Esophagus muscularis mucosa (tissue), 4 donors: ENCODE results near the gene ARID5A. TPM values are rescaled to one million over a fixed set of nuclear protein-coding genes. Genes with fewer than 3 reads are reported as not detected.

ENCODE experiments used
- DNase-seq: peaks from one replicate; pipeline ENCODE4 v3.0.0-alpha.2; 2017; ENCODE audit errors: extremely low spot score
- H3K27ac ChIP-seq, 4 donors: fragments of 200-600 bp; sonication (generic); replicated peaks in 1 of 4; 1 replicate in 3 of 4; 2 replicates in 1 of 4; pipeline ENCODE4 v1.5.1; 2016 to 2019; ENCODE audit warnings: mild to moderate bottlenecking in 1 of 4
- H3K27me3 ChIP-seq, 4 donors: fragments of 200-600 bp; sonication (generic); one replicate each; pipeline versions ENCODE4 v1.5.1 to v1.6.0; 2016 to 2019
- H3K36me3 ChIP-seq, 4 donors: fragments of 200-600 bp; sonication (generic); one replicate each; pipeline ENCODE4 v1.5.1; 2016 to 2019
- H3K4me1 ChIP-seq, 4 donors: fragments of 200-600 bp; sonication (generic); one replicate each; pipeline ENCODE4 v1.5.1; 2016 to 2019
- H3K4me3 ChIP-seq, 4 donors: fragments of 200-600 bp; sonication (generic); 1 replicate in 2 of 4; 2 replicates in 2 of 4; pipeline ENCODE4 v1.5.1; 2016 to 2019; ENCODE audit warnings: mild to moderate bottlenecking in 4 of 4, moderate library complexity in 1 of 4
- H3K9me3 ChIP-seq, 4 donors: fragments of 200-600 bp; sonication (generic); 1 replicate in 3 of 4; 2 replicates in 1 of 4; pipeline ENCODE4 v1.5.1; 2016 to 2019
- EP300 ChIP-seq: sonication (generic); formaldehyde crosslinking; IDR thresholded peaks from one replicate; pipeline ENCODE4 v1.6.1; 2017; ENCODE audit warnings: antibody characterized with exemption
- POLR2A ChIP-seq: fragments of 450-650 bp; IDR thresholded peaks from one replicate; pipeline ENCODE4 v1.6.1; 2017; ENCODE audit warnings: antibody characterized with exemption, moderate library complexity, mild to moderate bottlenecking, low read depth
- POLR2AphosphoS5 ChIP-seq, 2 donors: sonication (generic); formaldehyde crosslinking; IDR thresholded peaks; one replicate each; pipeline ENCODE4 v1.6.1; 2017; ENCODE audit warnings: antibody characterized with exemption in 2 of 2
- WGBS: methylation state at CpG from one replicate; pipeline ENCODE4 v1.1.5; 2018; 5-methylcytosine and 5-hydroxymethylcytosine counted together
- intact Hi-C: fragments of 100-400 bp; cut with DNase I; formaldehyde crosslinking; loops from one replicate; pipeline ENCODE4 v1.15.1; 2023
- total RNA-seq, 4 donors: library from RNA; depleted of rRNA; stranded (reverse); fragments of >200 nt; gene quantifications; one replicate each; pipeline versions ENCODE4 v1.1.0 to v1.2.1, GENCODE V29; 2016
- TF ChIP-seq, protein P1 (sequence below), 3 experiments: fragments of 200-600 bp in 2 of 3; fragments of 450-650 bp in 1 of 3; sonication (generic) in 2 of 3; IDR thresholded peaks; one replicate each; pipeline ENCODE4 v1.5.1; 2017 to 2019; ENCODE audit warnings: antibody characterized with exemption in 3 of 3, mild to moderate bottlenecking in 2 of 3, moderate library complexity in 1 of 3

The ARID5A gene
- total RNA-seq, 4 donors from 2014 or later, result 26.2 to 238 (median 70.7) TPM

DNA sequence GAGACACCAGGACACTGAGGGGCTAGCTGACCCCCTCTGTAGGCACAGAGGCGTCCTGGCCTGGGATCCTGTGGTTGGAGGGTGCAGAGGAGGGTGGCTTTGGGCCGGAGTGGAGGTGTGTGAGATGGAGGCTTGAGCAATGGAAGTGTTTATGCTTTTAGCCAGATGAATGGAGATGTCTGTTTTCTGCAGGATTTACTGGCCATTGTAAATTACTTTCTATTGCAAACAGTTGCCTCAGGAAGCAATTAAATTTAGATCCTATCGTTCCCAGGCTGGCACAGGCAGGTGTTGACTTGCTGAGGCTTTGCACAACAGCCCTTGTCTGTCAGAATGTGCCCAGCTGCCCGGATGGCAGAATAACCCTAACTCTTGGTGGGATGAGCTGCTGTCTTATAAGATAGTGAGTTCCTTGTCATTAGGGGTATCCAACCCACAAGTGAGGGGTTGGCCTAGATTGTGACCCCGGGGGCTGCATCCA is 1.8 kb upstream of the ARID5A start:
- Histone ChIP-seq H3K4me3 (no peak overlapping the region), H3K27me3 (no peaks in the 10 kb centered on the region), H3K4me1 (peaks cover 74 to 92% (median 85%) of the 10 kb centered on the region in 4 donors), H3K9me3 (no peaks in the 10 kb centered on the region), H3K36me3 (no peaks in the 10 kb centered on the region), H3K27ac (peak overlapping the region; percentile 93 to 100 (median 98))
- DNase-seq, result no peak
- 41% methylated on average over 4 of the region's 5 CpGs for WGBS
- intact Hi-C loops, result no loop called here
- TF ChIP-seq, protein P1, sequence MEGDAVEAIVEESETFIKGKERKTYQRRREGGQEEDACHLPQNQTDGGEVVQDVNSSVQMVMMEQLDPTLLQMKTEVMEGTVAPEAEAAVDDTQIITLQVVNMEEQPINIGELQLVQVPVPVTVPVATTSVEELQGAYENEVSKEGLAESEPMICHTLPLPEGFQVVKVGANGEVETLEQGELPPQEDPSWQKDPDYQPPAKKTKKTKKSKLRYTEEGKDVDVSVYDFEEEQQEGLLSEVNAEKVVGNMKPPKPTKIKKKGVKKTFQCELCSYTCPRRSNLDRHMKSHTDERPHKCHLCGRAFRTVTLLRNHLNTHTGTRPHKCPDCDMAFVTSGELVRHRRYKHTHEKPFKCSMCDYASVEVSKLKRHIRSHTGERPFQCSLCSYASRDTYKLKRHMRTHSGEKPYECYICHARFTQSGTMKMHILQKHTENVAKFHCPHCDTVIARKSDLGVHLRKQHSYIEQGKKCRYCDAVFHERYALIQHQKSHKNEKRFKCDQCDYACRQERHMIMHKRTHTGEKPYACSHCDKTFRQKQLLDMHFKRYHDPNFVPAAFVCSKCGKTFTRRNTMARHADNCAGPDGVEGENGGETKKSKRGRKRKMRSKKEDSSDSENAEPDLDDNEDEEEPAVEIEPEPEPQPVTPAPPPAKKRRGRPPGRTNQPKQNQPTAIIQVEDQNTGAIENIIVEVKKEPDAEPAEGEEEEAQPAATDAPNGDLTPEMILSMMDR (IDR thresholded peaks at IDR 0.05), result no peak
- TF ChIP-seq POLR2A, result no peak
- TF ChIP-seq EP300, result no peak
- no peak for TF ChIP-seq POLR2AphosphoS5 (IDR thresholded peaks at IDR 0.05)

DNA sequence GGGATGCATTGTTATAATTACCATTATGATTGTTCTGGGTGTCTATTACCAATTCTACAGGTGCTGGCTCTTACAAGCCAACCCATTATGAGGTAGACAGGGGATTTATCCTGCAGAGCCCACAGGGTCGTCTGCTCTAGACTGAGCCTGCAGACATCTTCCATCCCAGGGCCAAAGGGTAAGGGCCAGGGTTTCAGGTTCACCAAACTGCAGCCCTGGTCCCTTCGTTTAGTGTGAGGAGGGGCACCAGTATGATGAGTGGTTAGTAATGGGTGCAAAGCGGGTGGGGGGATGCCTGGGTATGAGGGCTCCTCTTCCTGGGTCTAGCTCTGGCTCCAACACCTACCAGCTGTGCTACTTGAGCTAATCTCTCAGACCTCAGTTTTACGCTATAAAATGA is 1.2 kb upstream of the ARID5A start:
- DNase-seq, result no peak
- H3K4me1 ChIP-seq, result peaks cover 74 to 92% (median 86%) of the 10 kb centered on the region in 4 donors
- H3K36me3 ChIP-seq, result no peaks in the 10 kb centered on the region
- no peaks in the 10 kb centered on the region for H3K27me3 ChIP-seq
- 84% methylated on average over 3 of the region's 4 CpGs for WGBS
- no peak overlapping the region for H3K4me3 ChIP-seq
- no peak for TF ChIP-seq EP300
- no peak for TF ChIP-seq POLR2A
- TF ChIP-seq, protein P1 (IDR thresholded peaks at IDR 0.05), result no peak
- no peak for TF ChIP-seq POLR2AphosphoS5 (IDR thresholded peaks at IDR 0.05)
- H3K27ac ChIP-seq, result peak overlapping the region; percentile 93 to 100 (median 98)
- H3K9me3 ChIP-seq, result no peaks in the 10 kb centered on the region
- intact Hi-C loops, result no loop called here

DNA sequence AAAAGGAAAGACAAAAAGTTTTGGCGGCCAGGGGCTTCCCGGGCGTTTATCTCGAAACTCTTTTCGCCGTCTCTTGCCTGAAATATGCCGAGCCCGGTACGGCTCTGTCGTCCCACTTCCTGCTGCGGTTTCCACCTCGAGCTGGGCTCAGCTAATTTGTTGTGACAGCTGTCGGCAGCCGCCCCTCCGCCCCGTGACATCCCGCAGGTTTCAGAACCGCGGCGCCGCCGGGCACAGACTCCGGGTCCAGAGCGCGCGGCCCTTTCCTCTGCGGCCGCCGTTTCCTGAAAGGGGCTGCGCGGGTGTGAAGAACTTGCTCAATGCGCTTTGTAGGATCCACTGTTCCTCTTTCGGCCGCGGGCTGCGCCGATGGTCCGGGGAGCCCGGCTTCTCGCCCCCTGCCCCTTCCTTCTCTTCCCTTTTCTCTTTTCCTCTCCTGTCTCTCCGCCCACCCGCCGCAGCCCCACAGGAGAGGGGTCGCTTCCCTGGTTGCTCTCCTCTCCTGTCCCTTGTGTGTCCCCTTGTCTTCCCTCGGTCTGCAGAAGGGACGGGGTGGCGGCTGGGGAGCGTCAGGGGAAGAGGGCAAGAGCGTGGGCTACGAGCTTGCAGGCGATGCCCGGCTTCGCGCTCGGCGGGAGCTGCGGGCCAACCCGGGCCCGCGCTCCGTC is 648 bp downstream of the ARID5A start:
- H3K36me3 ChIP-seq, result peaks cover 0 to 6% (median 3%) of the 10 kb centered on the region in 4 donors
- H3K27me3 ChIP-seq, result no peaks in the 10 kb centered on the region
- no peaks in the 10 kb centered on the region for H3K9me3 ChIP-seq
- H3K4me1 ChIP-seq, result peaks cover 74 to 92% (median 91%) of the 10 kb centered on the region in 4 donors
- TF ChIP-seq, protein P1 (IDR thresholded peaks at IDR 0.05), result no peak
- TF ChIP-seq POLR2AphosphoS5 (IDR thresholded peaks at IDR 0.05) (peak in 1 of 2 donors; percentile 47), POLR2A (no peak)
- H3K27ac ChIP-seq, result peak overlapping the region; percentile 97 to 100 (median 99)
- WGBS, result 1% methylated on average over 34 of the region's 61 CpGs
- no peak for DNase-seq
- H3K4me3 ChIP-seq, result peak overlapping the region; percentile 80 to 98 (median 92)
- intact Hi-C loops, result no loop called here

DNA sequence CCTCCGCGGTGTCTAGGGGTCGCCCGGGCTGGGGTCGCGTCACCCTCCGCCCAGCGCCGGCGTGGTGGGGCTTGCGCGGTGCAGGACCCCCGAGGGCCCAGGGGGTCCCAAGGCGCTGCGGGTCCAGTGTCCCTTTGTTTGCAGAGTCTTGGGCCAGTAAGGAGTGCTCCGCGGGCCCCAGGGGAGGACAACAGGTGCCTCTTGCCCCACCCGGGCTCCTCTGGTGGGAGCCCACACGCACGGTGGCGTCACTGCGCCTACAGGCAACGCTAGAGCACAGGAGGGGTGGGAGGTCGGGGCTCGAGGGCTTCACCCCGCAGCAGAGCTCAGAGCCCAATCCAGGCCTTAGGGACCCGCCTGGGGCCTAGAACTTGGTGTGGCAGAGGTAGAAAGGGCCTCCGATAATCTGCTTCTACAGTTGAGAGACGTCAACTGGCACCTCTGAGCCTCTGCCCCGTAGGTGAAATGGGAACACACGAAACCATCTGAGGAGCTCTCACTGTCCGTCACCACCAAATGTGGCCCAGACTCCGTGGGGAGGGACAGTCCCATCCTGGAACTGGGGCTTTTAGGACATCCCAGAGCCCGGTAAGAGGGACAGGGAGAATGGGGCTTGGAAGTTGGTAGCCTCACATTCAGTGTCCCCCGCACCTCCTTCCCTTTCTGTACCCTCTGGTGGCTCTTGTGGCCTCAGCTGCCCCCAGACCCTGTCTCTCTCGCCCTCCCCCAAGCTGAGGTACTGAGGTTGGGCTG is 1.4 kb downstream of the ARID5A start:
- H3K9me3 ChIP-seq, result no peaks in the 10 kb centered on the region
- intact Hi-C loops, result no loop called here
- TF ChIP-seq POLR2A (no peak), EP300 (no peak), POLR2AphosphoS5 (IDR thresholded peaks at IDR 0.05) (peak; percentile 3 to 40)
- TF ChIP-seq, protein P1 (IDR thresholded peaks at IDR 0.05), result no peak
- no peaks in the 10 kb centered on the region for H3K27me3 ChIP-seq
- H3K4me3 ChIP-seq, result peak overlapping the region; percentile 80 to 98 (median 92)
- peak overlapping the region; percentile 97 to 100 (median 99) for H3K27ac ChIP-seq
- H3K36me3 ChIP-seq, result peaks cover 0 to 13% (median 6%) of the 10 kb centered on the region in 4 donors
- WGBS, result 17% methylated on average over 7 of the region's 36 CpGs
- DNase-seq, result no peak
- H3K4me1 ChIP-seq, result peaks cover 67 to 92% (median 88%) of the 10 kb centered on the region in 4 donors
